Measurements from ENCODE around the gene DEDD. TPM values are rescaled to one million over a fixed set of nuclear protein-coding genes. Genes with fewer than 3 reads are reported as not detected.

The DEDD gene
- total RNA-seq, 2 experiments from 2014 or later, result 21.1 to 41.9 TPM

- no peak for TF ChIP-seq EZH2phosphoT487 (IDR thresholded peaks at IDR 0.05; ENCODE audit: borderline replicate concordance, low read depth, low read length)
- TF ChIP-seq CTCF (conservative IDR thresholded peaks at IDR 0.05; ENCODE audit: low read length), result no peak
- Histone ChIP-seq H4K20me1 (ENCODE audit: insufficient read depth, low read length) (0 out of 2 replicates have a peak, but pooled peaks cover 4% of the 10 kb centered on the region), H3K4me3 (ENCODE audit: low read depth, low read length, poor library complexity, severe bottlenecking) (no peak overlapping the region), H3K4me2 (ENCODE audit: low read length) (no peak overlapping the region), H3K36me3 (ENCODE audit: insufficient read depth, low read length) (peaks cover 57% of the 10 kb centered on the region), H3K27ac (ENCODE audit: low read depth, low read length, poor library complexity, severe bottlenecking) (no peak overlapping the region), H3K9me3 (ENCODE audit: low read length) (no peaks in the 10 kb centered on the region), H3K9me2 (ENCODE audit: insufficient read depth, low read length) (no peaks in the 10 kb centered on the region), H3K79me2 (ENCODE audit: insufficient read depth, low read depth, low read length) (peaks cover 16% of the 10 kb centered on the region; the same call in 1 of the 2 replicates), H2AFZ (ENCODE audit: low read length) (no peak overlapping the region), H3K4me1 (ENCODE audit: insufficient read depth, low read length, poor library complexity, severe bottlenecking) (peaks cover 29% of the 10 kb centered on the region)
- no TSS peak for BruUV-seq (replicated peaks)
- intact Hi-C loops (cut with micrococcal nuclease; ENCODE audit: unreplicated experiment), result no loop called here
- no peak for DNase-seq (ENCODE audit: low spot score)
- CTCF ChIA-PET (ENCODE audit: unreplicated experiment), result no interaction called here
- POLR2A ChIA-PET, result interaction anchor here (0.6 to 1.3 kb wide), 3 partner anchors 16 to 838 kb away, joined by 3 to 4 read pairs (median 3); no protein-coding TSS in a partner anchor
Observed at GRCh38 chr1:161100556-161100955, 31.9 kb downstream of the DEDD start.

- BruUV-seq (replicated peaks), result no TSS peak
Observed at GRCh38 chr1:161099090-161099802, 33.2 kb downstream of the DEDD start.

More at GRCh38 chr1:161099090-161099802, 33.2 kb downstream of the DEDD start:
- no peak overlapping the region for H3K27ac ChIP-seq (ENCODE audit: low read depth, low read length, poor library complexity, severe bottlenecking)
- no peak overlapping the region for H2AFZ ChIP-seq (ENCODE audit: low read length)
- intact Hi-C loops (cut with micrococcal nuclease; ENCODE audit: unreplicated experiment), result loop anchor here (10.0 kb wide), 1 partner anchor 264 kb away; no protein-coding TSS in a partner anchor
- CTCF ChIA-PET (ENCODE audit: unreplicated experiment), result no interaction called here
- no peaks in the 10 kb centered on the region for H3K9me2 ChIP-seq (ENCODE audit: insufficient read depth, low read length)
- no peak for TF ChIP-seq EZH2phosphoT487 (IDR thresholded peaks at IDR 0.05; ENCODE audit: borderline replicate concordance, low read depth, low read length)
- no peak for TF ChIP-seq CTCF (conservative IDR thresholded peaks at IDR 0.05; ENCODE audit: low read length)
- H4K20me1 ChIP-seq (ENCODE audit: insufficient read depth, low read length), result 0 out of 2 replicates have a peak, but pooled peaks cover 4% of the 10 kb centered on the region
- H3K4me3 ChIP-seq (ENCODE audit: low read depth, low read length, poor library complexity, severe bottlenecking), result no peak overlapping the region
- POLR2A ChIA-PET, result interaction anchor here (0.5 to 0.7 kb wide), 4 partner anchors 36 to 126 kb away, joined by 4 to 5 read pairs (median 4); no protein-coding TSS in a partner anchor
- H3K79me2 ChIP-seq (ENCODE audit: insufficient read depth, low read depth, low read length), result peaks cover 7% of the 10 kb centered on the region; the same call in 1 of the 2 replicates
- no peaks in the 10 kb centered on the region for H3K9me3 ChIP-seq (ENCODE audit: low read length)
- H3K4me1 ChIP-seq (ENCODE audit: insufficient read depth, low read length, poor library complexity, severe bottlenecking), result peaks cover 29% of the 10 kb centered on the region
- no peak for DNase-seq (ENCODE audit: low spot score)
- H3K36me3 ChIP-seq (ENCODE audit: insufficient read depth, low read length), result peaks cover 46% of the 10 kb centered on the region
- H3K4me2 ChIP-seq (ENCODE audit: low read length), result peak overlapping the region; percentile 63
